DOHH2 (cell line): ENCODE measurements around the gene KDM1A.
"Not testable (repeated sequence)": the region's sequence is repeated elsewhere in the genome, so short reads cannot be mapped to it uniquely, and the experiment has no call there.

ENCODE experiments used
- H3F3A ChIP-seq: fragments of 200-600 bp; sonication (generic), shearing (Covaris generic); 2 replicates; pipeline ENCODE4 v1.6.0; 2016; ENCODE audit warnings: antibody characterized with exemption, mild to moderate bottlenecking; ENCODE audit not compliant: control insufficient read depth, insufficient read depth
- H3K27ac ChIP-seq: fragments of 200-600 bp; sonication (generic); 2 replicates; pipeline ENCODE4 v1.5.1; 2014; ENCODE audit warnings: low read depth, mild to moderate bottlenecking, low read length, moderate library complexity
- H3K27me3 ChIP-seq: fragments of 200-600 bp; sonication (generic); 2 replicates; pipeline ENCODE4 v1.6.1; 2014; ENCODE audit warnings: mild to moderate bottlenecking, low read length, mixed read lengths; ENCODE audit not compliant: control insufficient read depth
- H3K36me3 ChIP-seq: fragments of 200-600 bp; sonication (generic); 2 replicates; pipeline ENCODE4 v1.6.1; 2014; ENCODE audit warnings: mild to moderate bottlenecking, low read length, moderate library complexity, mixed read lengths; ENCODE audit not compliant: control insufficient read depth
- H3K4me1 ChIP-seq: fragments of 200-600 bp; sonication (generic); 2 replicates; pipeline ENCODE4 v1.6.1; 2014; ENCODE audit warnings: mild to moderate bottlenecking, low read length, mixed read lengths; ENCODE audit not compliant: control insufficient read depth
- H3K4me2 ChIP-seq: fragments of 200-600 bp; sonication (generic); 2 replicates; pipeline ENCODE4 v1.6.0; 2014; ENCODE audit warnings: mild to moderate bottlenecking, low read length, moderate library complexity
- H3K4me3 ChIP-seq: fragments of 200-600 bp; sonication (generic); 2 replicates; pipeline ENCODE4 v1.5.1; 2014; ENCODE audit warnings: mild to moderate bottlenecking, low read length, mixed read lengths
- H3K79me2 ChIP-seq: fragments of 200-600 bp; sonication (generic); 2 replicates; pipeline ENCODE4 v1.6.1; 2014; ENCODE audit warnings: mild to moderate bottlenecking, low read length, mixed read lengths; ENCODE audit not compliant: control insufficient read depth
- H3K9me2 ChIP-seq: fragments of 200-600 bp; sonication (generic); replicated peaks from 2 replicates; pipeline ENCODE4 v1.6.1; 2014; ENCODE audit warnings: mild to moderate bottlenecking, low read length, mixed read lengths; ENCODE audit not compliant: control insufficient read depth
- H3K9me3 ChIP-seq: fragments of 200-600 bp; sonication (generic); 2 replicates; pipeline ENCODE4 v1.6.1; 2014; ENCODE audit warnings: antibody characterized with exemption, low read length, mixed read lengths; ENCODE audit not compliant: control insufficient read depth, insufficient read depth
- H4K20me1 ChIP-seq: fragments of 200-600 bp; sonication (generic); 2 replicates; pipeline ENCODE4 v1.6.0; 2014; ENCODE audit warnings: low read depth, mild to moderate bottlenecking, antibody characterized with exemption, low read length, moderate library complexity; ENCODE audit not compliant: control insufficient read depth, insufficient read depth
- CTCF ChIP-seq: fragments of 200-600 bp; sonication (generic); IDR thresholded peaks from one replicate; pipeline ENCODE4 v1.5.1; 2014; ENCODE audit warnings: antibody characterized with exemption, mild to moderate bottlenecking, low read depth, low read length; ENCODE audit not compliant: poor library complexity, severe bottlenecking
- EZH2phosphoT487 ChIP-seq: fragments of 200-600 bp; sonication (generic); IDR thresholded peaks from 2 replicates; pipeline ENCODE4 v1.6.1; 2017; ENCODE audit warnings: borderline replicate concordance, mild to moderate bottlenecking, antibody characterized with exemption, low read length, moderate library complexity, mixed read lengths

Gene KDM1A

GRCh38 chr1:22983944-22984343 lies 35.3 kb upstream of the KDM1A start:
- Histone ChIP-seq H3K27me3 (peaks cover 11% of the 10 kb centered on the region; the same call in 1 of the 2 replicates), H3K79me2 (no peaks in the 10 kb centered on the region), H3K27ac (no peak overlapping the region), H3K4me3 (no peak overlapping the region), H4K20me1 (no peaks in the 10 kb centered on the region), H3K9me2 (no peaks in the 10 kb centered on the region), H3K4me1 (no peaks in the 10 kb centered on the region), H3K4me2 (no peak overlapping the region), H3K9me3 (no peaks in the 10 kb centered on the region), H3F3A (no peaks in the 10 kb centered on the region), H3K36me3 (no peaks in the 10 kb centered on the region)
- TF ChIP-seq CTCF (no peak), EZH2phosphoT487 (no peak)

GRCh38 chr1:22992384-22992783 lies 26.9 kb upstream of the KDM1A start:
- not testable (repeated sequence) for H3K79me2 ChIP-seq, H3K4me1 ChIP-seq, H3K27me3 ChIP-seq, H3K27ac ChIP-seq, H3F3A ChIP-seq, H3K4me3 ChIP-seq, H3K36me3 ChIP-seq, H3K9me2 ChIP-seq, H4K20me1 ChIP-seq, H3K4me2 ChIP-seq
- peaks cover 11% of the 10 kb centered on the region for H3K9me3 ChIP-seq

- H3F3A ChIP-seq, H4K20me1 ChIP-seq, H3K27ac ChIP-seq, H3K9me2 ChIP-seq, H3K4me2 ChIP-seq, H3K79me2 ChIP-seq, H3K36me3 ChIP-seq, H3K4me3 ChIP-seq, H3K4me1 ChIP-seq, H3K27me3 ChIP-seq: not testable (repeated sequence)
- H3K9me3 ChIP-seq, result peaks cover 11% of the 10 kb centered on the region
These were observed 26.0 kb upstream of the KDM1A start for GRCh38 chr1:22993220-22993795.

- TF ChIP-seq CTCF (no peak), EZH2phosphoT487 (no peak)
- Histone ChIP-seq H3K9me3 (peaks cover 11% of the 10 kb centered on the region), H3F3A (no peaks in the 10 kb centered on the region), H3K4me3 (no peak overlapping the region), H3K36me3 (no peaks in the 10 kb centered on the region), H3K79me2 (no peaks in the 10 kb centered on the region), H3K4me2 (no peak overlapping the region), H3K27me3 (no peaks in the 10 kb centered on the region), H3K9me2 (no peaks in the 10 kb centered on the region), H4K20me1 (no peaks in the 10 kb centered on the region), H3K27ac (no peak overlapping the region), H3K4me1 (no peaks in the 10 kb centered on the region)
These were observed 23.5 kb upstream of the KDM1A start for GRCh38 chr1:22995774-22996173.

GRCh38 chr1:22997528-22997927 lies 21.7 kb upstream of the KDM1A start:
- peaks cover 11% of the 10 kb centered on the region for H3K9me3 ChIP-seq
- H3K27ac ChIP-seq, H3K4me2 ChIP-seq, H3K4me3 ChIP-seq, H3K79me2 ChIP-seq, H3K27me3 ChIP-seq, H3K36me3 ChIP-seq, H3K4me1 ChIP-seq, H4K20me1 ChIP-seq, H3F3A ChIP-seq, H3K9me2 ChIP-seq: not testable (repeated sequence)

GRCh38 chr1:23000133-23000532 lies 19.1 kb upstream of the KDM1A start:
- not testable (repeated sequence) for H3F3A ChIP-seq, H3K9me3 ChIP-seq, H3K36me3 ChIP-seq, H3K27ac ChIP-seq, H4K20me1 ChIP-seq, H3K79me2 ChIP-seq, H3K9me2 ChIP-seq, H3K4me2 ChIP-seq, H3K4me3 ChIP-seq, H3K4me1 ChIP-seq
- H3K27me3 ChIP-seq, result peaks cover 10% of the 10 kb centered on the region

GRCh38 chr1:23002218-23002617 lies 17.1 kb upstream of the KDM1A start:
- not testable (repeated sequence) for H4K20me1 ChIP-seq, H3K79me2 ChIP-seq, H3K36me3 ChIP-seq, H3K4me2 ChIP-seq, H3F3A ChIP-seq, H3K9me2 ChIP-seq, H3K27ac ChIP-seq, H3K9me3 ChIP-seq, H3K4me1 ChIP-seq, H3K4me3 ChIP-seq
- peaks cover 10% of the 10 kb centered on the region for H3K27me3 ChIP-seq
